Activated naive CD4-positive, alpha-beta T cell treated with anti-CD3 and anti-CD28 coated beads, Interleukin-2, amount 50 U/mL, for 16 hours (primary cell): Measurements from ENCODE around the gene EFCAB8.
"Not testable (repeated sequence)": the region's sequence is repeated elsewhere in the genome, so short reads cannot be mapped to it uniquely, and the experiment has no call there.

Source experiments
- DNase-seq: peaks from one replicate; pipeline ENCODE4 v3.0.0-alpha.2; 2020

EFCAB8 gene

DNA sequence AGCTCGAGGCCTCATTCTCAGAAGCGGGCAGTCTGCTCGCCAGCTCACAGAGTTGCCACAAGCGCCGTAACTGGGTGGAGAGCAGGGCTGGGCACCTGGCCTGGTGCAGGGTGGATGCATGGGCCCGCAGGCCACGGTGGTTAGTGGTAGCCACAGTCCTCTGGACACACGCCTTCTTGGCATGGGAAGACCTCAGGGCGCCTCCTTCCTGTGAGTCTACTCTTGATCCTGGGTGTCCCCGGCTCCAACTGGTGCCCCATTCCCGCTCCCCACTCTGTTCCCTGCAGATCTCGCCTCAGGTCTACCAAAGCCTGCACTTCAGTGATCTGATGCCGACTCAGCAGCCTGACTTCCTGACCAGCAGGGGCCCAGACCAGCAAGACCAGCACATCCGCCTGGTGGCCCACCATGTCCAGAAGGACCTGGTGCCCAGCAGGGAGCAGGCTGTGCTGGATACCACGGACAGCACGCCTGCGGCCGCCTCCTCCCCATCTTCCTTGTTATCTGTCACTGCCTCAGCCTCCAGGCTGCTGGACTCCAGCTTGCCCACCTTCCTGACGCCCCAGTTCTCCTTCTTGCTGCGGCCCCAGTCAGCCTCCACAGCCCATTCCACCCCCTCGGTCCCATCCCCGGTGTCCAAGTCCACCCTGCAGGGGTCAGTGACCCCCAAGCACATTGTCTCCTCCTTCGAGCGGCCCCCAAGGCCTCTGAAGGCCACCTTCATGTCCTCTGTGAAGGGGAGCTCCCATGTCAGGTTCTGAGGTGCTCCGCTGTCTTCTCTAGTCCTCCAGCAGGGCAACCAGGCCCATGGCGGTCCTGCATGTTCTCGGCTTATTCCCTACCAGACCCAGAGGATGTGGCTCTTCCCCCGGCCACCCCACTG lies 102.4 kb downstream of the EFCAB8 start:
- no peak for DNase-seq

DNA sequence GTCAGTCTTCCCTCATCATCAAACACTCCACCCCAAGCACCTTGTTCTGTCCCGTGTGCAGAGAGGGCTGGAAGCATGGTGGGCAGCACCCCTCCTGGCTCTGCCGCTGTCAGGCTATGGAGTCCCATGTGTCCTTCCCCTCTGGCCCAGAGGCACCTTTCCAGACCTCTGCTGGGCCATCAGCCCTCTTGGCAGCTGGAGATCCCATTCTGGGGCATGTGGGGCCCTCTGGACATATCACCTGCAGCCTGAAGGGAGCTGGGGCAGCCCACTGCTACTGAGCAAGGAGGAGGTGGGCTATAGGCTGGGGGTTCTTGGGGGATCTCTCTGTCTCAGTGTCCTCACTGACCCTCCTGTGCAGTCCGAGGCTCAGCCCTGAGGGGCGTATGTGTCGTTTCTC lies 103.3 kb downstream of the EFCAB8 start:
- DNase-seq = no peak

DNA sequence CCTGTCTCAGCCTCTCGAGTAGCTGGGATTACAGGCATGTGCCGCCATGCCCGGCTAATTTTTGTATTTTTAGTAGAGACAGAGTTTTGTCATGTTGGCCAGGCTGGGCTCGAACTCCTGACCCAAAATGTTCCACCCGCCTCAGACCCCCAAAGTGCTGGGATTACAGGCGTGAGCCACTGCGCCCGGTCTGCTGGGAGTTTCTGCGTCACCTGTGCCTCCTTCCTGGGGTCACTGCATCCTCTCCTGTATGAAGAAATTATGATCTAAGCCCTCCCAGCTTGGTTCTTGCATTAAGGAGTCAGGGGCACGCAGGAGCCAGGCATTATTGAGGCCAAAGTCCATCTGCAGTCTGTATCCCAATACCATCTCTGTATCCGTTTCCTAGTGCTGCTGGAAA lies 103.9 kb downstream of the EFCAB8 start:
- not testable (repeated sequence) for DNase-seq

DNA sequence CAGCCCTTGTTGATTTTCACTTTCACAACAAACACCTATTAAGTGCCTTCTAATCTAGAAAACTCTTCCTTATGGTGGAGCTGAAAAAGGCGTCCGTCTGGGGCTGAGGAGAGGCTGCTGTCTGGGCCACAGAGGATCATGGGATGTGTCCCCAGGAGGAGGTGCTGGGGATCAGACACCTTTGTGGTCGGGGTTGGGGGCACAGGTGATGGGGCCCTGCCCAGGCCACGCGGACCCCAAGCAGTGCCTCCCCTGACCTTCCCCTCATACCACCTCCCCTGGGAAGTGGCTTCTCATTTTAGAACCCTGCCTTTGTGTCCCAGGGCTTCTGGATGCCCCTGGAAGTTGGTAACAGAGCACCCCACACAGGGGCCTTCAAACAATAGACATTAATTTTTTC lies 104.5 kb downstream of the EFCAB8 start:
- no peak for DNase-seq

DNA sequence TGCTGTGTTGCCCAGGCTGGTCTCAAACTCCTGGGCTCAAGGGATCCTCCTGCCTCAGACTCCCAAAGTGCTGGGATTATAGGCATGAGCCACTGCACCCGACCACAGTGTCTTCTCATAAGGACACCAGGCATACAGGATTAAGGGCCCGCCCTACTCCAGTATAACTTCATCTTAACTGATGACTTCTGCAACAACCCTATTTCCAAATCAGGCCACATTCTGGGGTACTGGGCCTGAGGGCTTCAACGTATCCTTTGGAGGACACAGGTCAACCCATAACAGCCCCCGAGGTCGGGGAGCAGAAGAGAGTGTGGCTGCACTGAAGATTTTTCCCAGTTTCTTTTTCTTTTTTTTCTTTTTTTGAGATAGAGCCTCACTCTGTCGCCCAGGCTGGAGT lies 105.9 kb downstream of the EFCAB8 start:
- no peak for DNase-seq

DNA sequence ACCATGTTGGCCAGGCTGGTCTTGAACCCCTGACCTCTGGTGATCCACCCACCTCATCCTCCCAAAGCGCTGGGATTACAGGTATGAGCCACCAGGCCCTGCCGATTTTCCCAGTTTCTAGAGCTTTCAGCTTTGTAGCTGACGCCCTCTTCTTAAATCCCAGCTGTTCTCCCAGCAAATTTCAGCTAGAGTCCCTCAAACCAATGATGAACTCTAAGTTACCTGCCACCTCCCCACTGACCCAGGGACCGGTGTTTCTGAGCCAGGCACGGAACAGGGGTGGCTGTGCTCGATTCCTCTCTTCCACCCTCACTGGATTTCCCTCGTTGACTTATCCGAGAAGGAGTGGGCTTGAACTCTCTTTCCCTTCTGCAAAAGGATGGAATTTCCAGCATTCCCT lies 106.4 kb downstream of the EFCAB8 start:
- no peak for DNase-seq

DNA sequence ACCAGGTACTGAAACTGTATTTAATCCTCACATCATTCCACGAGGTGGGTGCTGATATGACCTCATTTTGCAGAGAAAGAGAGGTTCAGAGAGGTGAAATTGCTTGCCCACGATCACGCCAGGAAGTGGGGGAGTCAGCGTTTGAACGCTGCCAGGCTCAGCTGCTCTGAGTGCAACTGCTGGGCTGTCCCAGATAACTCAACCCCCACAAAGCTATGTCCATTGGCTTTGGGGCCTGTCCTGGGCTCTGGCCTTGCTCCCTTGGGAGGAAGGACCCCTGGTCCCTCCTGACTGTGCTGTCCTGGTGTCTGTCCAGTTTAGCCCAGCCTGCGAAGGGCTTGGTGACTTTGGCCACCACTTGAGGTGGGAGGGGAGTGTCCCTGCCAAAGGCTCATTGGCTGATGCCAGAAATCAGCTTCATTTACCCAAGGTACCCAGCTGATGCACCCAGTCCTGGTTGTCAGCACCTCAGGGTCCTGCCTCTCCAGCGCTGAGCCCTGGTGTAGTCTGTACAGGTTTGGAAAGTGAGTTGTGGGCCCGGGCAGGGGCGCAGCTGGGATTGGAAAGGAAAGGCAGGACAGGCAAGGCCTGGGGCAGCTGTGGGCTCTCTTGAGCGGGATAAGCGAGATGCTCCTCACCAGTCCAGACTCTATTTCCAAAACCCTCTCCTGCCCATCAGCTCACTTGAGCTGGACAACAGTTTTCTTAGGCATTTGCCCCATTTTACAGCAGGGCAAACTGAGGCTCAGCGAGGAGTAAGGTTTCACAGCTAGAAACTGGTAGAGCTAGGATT lies 107.1 kb downstream of the EFCAB8 start:
- no peak for DNase-seq

DNA sequence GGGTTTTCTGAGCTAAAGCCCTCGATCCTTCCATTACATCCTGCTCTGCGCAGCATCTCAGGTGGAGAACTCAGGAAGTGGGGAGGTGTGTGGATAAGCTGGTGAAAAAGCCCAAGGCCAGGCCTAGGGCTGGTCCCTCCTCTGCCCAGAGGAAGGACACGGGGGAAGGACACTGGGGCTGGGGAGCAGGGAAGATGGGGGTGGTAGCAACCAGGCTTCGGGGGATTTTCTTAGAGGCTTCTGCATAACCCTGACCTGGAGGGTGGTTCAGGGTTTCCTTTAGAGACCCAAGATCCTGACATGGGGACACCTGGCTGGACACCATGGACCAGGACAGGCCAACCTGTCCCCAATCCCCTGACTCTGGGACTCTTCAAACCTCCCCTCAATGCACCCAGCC lies 107.7 kb downstream of the EFCAB8 start:
- DNase-seq = no peak

DNA sequence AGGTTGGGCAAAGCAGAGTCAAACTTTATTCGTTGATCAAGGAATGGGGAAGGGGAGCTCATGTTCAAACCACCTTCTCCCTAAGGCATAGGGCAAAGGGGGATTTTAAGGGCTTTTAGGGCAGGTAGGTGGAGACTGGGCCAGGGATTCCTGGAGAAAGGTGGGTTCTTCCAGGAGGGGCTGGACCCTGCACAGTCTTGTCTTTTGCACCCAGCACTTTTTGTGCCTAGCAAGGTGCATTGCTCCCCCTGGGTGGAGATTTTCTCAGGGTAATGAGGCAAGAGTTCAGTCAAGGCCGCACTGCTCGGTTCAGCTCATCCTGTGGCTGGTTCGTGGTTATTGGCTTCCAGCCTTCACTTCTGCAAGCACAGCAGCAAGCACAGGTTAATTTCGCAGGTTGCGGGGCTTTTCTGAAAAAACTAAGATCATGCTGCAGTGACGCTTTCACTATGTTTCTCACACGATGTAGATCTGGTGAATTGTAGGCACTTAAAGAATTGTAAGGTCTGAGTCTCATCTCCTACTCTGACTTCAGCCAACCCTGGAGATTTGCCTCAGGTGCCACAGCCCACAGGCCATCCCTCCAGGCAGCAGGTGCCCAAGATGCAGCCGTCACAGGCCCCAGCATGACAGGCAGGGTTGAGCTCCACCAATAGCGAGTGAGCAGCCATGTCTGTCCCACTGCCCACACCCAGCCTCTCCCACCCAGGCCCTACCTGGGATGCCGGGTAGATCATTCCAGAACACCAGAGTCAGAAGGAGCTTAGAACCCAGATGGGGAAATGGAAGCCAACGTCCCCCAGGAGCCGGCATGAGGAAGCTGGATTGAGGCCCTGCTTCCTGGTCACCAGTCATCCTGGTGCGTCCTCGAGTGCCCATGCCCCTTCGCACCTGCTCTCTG lies 108.4 kb downstream of the EFCAB8 start:
- peak; percentile 48 for DNase-seq

DNA sequence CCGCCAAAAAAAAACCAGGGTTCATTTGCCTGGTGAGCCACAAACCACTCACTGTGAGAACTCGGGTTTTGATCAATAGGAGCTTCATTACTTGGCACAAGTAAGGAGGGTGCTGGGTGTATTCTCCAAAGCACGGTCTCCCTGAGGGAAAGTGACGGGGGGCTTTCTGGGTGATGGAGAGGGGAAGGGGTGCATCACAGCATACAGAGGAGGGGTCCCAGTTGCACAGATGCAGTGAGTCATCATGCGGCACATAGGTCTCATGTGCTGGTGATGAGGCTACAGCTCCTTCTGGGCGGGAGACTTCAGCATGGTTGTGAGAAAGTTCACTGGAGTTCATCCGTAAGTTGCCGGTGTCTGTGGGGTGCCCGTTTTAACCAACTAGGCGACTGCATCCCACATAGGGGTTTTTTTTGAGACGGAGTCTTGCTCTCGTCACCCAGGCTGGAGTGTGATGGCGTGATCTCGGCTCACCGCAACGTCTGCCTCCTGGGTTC lies 109.3 kb downstream of the EFCAB8 start:
- peak; percentile 50 for DNase-seq

DNA sequence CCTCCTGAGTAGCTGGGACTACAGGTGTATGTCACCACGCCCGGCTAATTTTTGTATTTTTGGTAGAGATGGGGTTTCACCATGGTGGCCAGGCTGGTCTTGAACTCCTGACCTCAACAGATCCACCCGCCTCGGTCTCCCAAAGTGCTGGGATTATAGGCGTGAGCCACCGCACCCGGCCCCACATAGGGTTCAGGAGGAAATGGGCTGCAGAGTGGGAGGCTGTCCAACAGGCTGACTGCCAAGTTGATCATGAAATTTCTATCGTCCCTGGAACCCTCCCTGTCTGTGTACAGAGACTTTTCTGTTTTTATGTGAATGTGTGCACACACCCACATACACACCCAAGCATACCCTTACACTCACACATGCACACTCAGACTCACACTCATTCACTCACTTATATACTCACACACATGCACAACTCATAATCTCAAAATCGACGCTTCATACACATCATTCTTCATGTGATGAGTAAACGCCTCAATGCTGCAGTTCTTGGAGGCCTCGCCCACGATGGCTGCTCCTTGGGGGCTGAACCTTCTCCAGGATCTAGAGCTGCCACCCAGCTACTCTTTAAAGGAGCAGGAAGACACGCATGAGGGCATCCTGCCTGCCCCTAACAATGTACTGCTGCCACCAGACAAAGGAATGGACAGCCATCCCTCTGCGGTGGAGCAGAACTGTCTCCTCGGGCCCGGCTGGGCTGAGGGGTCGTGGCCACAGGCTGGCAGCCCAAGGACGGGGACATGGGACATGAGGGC lies 109.9 kb downstream of the EFCAB8 start:
- peak; percentile 57 for DNase-seq

DNA sequence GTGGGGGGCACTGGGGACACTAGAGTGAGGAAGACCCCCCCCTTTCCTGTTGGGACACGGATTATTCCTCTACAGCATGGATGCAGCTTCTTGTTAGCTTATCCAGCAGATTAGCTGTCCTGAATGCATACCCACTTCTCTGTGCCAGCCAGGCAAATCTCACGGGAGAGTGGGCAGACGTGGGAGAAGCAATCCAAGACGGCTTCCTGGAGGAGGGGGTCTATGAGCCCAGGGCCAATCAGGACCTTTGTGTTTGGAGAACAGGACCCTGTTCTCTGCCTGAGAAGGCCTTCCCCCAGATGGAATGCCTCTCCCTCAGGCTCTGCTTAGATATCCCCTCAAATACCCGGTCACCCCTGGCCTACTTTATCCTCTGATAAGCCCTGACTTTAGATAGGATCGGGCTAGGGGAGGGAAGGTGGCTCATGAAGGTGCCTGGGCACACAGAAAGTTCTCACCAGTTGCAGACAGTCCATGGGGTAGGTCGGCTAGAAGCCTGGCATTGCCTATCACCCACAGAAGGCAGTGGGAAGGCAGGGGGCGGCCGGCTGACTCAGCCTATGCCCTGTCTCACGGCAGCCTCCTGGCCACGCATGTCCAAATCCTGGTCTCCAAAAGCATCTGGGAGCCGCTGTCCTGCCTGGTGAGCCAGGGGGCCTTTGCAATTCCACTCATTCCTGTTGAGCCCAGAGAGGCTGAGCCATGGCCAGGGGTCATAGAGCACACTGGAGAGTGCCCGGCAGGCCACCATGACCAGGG lies 110.8 kb downstream of the EFCAB8 start:
- DNase-seq = no peak

DNA sequence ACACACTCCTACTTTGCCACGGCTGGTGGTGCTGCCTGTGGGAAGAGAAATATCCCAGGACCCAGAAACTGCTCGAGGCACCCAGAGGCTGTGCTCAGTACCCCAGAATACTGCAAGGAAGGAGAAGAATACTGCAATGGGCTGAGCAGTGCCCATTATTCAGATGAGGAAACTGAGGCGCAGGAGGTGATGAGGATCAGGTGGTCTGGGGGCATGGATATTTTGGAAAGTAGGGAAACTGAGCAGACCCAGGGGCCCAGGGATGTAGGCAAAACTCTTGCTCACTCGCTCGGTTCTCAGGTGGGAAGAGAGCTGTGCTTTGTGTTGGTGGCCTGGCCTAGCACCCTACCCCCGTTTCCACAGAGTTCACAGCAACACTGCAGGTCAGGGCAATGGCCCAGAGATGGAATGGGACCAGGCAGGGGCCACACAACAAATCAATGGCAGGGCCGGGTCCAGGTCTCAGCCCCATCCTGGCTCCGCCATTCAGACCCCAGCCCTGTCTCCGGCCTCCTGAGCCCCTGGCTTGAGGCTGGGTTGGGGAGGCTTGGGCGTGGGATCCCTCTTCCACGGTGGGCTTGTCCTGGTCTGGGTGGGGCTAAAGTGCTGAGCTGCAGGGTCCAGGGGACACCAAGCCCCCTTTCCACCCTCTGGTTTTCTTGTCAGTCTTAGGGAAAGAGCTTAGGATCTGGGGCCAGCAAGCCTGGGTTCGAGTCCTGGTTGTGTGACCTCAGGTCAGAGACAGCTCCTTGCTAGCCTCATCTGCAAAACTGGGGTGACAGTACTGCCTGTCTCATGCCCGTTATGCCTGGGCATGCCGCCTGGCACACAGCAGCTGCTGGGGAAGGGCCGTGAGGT lies 111.6 kb downstream of the EFCAB8 start:
- DNase-seq = no peak

DNA sequence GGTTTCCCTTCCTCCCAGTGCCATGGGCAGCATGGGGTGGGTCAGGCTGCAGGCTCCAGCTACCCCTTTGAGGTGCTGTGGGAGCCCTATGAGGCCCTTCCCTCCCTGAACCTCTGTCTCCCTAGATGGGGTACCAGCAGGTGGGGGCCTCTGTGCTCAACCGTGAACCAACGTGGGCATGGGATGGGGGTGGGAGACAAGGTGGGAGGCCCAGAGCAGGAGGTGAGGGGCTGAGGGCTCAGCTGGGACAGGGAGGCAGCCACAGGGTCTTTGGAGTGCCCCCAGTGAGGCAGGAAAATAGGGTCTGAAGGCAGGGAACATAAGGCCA lies 112.2 kb downstream of the EFCAB8 start:
- DNase-seq = no peak

DNA sequence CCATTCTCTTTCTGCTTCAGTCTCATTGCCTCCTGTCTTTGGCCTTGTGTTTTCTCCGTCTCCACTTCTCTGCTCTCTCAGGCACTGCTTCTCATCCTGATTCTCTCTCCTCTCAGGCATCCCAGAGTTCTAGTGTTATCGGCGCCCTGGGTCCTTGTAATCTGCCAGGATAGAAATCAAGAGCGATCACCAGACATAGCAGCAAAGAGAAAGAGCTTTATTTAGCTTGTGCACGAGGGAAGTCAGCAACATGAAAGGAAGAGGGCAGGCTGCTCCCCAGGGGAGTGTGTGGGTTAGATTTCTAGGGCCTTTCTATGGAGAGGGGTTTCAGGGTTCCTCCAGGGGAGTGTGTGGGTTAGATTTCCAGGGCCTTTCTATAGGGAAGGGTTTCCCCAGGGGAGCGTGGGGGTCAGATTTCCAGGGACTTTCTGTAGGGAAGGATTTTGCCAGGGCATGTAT lies 113.0 kb downstream of the EFCAB8 start:
- DNase-seq = no peak

DNA sequence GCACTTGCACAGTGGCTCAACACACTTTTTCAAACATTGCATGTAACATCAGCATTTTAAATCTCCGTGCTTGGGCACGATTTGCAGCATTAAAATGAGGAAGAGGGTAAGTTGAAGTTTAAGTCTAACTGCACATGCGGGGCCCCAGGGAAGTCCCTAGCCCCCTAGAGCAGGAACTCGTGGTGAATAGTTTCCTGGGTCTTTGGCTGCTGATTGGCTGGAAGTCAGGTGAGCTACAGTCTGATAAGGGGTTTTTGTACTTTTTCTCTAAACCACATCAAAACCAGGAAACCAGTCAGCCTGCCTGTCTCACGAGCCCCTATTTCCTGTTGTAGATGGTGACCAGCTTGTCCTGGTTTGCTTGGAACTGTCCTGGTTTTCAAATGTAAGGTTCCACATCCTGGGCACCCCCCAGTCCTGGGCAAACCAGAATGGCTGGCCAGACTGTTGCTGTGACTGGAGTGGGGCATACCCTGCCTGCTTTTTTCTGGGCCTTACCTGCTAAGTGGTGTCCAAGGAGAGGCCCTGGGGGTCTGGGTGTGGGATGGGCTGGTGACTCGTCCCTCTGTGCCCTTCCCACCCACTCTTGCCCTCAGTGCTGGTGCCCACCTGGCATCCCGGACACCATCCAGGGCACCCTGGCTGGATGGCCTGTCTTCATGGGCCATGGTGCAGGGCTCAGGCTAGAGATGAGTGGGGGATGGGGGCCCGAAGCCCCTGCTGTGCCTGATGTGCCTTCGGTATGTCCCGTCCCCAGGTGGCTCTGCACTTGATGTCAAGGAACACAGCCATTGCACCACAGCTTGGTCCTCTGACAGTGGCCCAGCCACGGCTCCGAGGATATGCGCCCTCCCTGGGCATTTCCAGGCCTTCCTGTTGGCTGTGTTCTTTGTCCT lies 113.7 kb downstream of the EFCAB8 start:
- DNase-seq = peak; percentile 80

DNA sequence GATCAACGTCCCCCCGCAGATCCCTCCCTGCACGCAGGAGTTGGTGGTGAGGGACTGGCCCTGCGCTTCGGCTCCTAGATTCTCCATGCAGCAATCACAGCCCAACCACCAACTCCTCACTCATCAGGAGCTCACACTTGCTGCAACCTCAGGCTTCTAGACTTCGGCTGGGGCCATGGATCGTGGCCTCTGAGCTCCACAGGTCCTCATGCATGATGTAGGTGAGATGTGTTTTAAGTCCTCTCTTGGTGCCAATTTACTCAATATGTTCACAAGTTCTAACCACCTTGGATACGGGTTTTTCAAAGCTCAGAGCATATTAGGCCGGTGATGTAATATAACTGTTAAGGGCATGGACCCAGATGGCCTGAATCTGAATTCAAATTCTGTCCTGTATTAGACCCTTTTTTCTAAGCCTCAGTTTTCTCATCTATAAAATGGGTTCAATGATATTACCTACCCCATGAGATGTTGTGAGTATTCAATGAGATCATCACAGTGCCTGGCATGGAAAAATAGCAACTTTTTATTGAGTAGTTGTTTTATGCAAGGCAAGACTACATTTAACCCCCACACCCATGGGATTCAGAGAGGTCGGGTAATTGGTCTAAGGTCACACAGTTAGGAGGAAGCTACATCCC lies 114.5 kb downstream of the EFCAB8 start:
- no peak for DNase-seq

DNA sequence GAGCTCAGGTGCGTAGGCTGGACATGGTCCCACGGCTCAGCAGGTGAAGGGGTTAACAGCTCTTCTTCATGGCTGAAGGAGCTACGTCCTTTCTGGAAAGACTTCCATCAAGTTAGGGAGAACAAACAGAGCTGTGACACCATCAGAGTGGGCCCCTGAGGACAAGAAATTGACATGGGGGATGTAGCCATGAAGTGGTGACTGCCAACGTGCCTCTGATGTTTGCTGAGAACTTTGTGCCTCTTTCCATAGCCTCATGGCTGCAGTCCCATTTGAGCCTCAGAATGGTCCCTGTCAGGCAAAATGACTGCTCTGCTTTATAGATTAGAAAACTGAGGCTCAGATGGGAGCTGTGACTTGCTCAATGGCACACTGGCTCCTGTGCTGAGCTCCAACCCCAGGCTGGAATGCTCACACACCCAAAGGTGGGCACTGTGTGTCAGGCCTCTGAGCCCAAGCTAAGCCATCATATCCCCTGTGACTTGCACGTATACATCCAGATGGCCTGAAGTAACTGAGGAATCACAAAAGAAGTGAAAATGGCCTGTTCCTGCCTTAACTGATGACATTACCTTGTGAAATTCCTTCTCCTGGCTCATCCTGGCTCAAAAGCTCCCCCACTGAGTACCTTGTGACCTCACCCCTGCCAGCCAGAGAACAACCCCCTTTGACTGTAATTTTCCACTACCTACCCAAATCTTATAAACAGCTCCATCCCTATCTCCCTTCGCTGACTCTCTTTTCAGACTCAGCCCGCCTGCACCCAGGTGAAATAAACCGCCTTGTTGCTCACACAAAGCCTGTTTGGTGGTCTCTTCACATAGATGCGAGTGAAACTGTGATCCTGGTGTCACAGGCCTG lies 115.7 kb downstream of the EFCAB8 start:
- not testable (repeated sequence) for DNase-seq
